Rectal smooth muscle tissue (tissue), 1 donor: Measurements from ENCODE around the gene FLNB.
"Not testable (repeated sequence)": the region's sequence is repeated elsewhere in the genome, so short reads cannot be mapped to it uniquely, and the experiment has no call there.

Source experiments
- H3K27ac ChIP-seq: one replicate; pipeline ENCODE4 v1.7.0; 2013; ENCODE audit warnings: low read depth, low read length, inconsistent platforms
- H3K27me3 ChIP-seq: one replicate; pipeline ENCODE4 v1.7.0; 2013; ENCODE audit warnings: low read length; ENCODE audit not compliant: control insufficient read depth, insufficient read depth
- H3K36me3 ChIP-seq: one replicate; pipeline ENCODE4 v1.7.0; 2013; ENCODE audit warnings: low read length; ENCODE audit not compliant: control insufficient read depth, insufficient read depth
- H3K4me1 ChIP-seq: one replicate; pipeline ENCODE4 v1.7.0; 2013; ENCODE audit warnings: low read length; ENCODE audit not compliant: control insufficient read depth, insufficient read depth
- H3K4me3 ChIP-seq: one replicate; pipeline ENCODE4 v1.7.0; 2013; ENCODE audit warnings: low read length
- H3K9ac ChIP-seq: one replicate; pipeline ENCODE4 v1.7.0; 2013; ENCODE audit warnings: low read length

FLNB gene

DNA sequence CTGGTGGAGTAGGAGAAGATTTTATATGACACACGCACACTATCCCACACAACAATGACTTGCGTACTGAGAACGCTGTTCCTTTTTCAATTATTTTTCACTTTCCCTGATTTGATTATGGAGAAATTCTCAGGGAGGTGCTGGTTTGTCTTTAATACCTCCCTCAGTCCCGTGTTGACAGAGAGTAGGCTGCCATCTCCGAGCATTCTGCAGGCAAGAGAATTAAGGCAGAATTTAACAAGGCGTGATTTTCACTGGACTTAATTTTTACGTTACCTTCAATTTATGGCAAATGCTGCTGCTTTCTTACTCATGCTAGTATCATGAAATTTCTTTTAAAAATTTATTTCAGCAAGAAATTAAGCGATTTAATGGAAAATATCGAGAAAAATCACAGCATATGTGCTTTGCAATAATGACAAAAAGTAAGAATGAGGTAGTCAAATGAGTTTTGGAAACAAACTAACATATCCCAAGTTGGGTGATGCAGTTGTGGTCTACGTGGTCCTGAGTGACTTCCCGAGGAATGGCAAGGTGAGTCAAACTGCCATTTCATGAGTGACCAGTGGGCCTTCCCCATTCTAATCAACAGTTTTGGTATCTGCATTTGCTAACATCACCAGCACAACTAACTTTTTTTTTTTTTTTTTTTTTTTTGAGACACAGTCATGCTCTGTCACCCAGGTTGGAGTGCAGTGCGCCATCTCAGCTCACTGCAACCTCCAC, 185.6 kb downstream of the FLNB start:
- H3K9ac ChIP-seq: no peak overlapping the region
- H3K4me1 ChIP-seq: no peaks in the 10 kb centered on the region
- no peaks in the 10 kb centered on the region for H3K27me3 ChIP-seq
- H3K27ac ChIP-seq: no peak overlapping the region
- H3K36me3 ChIP-seq: no peaks in the 10 kb centered on the region
- no peak overlapping the region for H3K4me3 ChIP-seq

DNA sequence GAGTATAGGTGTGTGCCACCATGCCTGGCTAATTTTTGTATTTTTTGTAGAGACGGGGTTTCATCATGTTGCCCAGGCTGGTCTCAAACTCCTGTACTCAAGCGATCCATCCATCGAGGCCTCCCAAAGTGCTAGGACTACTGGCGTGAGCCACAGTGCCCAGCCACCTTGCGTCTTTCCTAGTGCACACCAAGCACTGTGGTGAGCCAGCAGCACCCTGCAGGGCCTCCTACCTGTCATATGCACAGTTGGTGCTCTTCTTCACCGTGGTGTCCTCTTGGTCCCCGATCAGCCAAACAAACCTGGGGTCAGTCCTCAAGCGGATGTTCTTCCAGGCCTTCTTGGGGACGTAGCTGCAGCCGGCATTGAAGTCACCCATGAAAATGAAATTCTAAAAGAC, 189.4 kb downstream of the FLNB start:
- H3K4me1 ChIP-seq: no peaks in the 10 kb centered on the region
- H3K27me3 ChIP-seq: no peaks in the 10 kb centered on the region
- H3K27ac ChIP-seq: no peak overlapping the region
- H3K4me3 ChIP-seq: no peak overlapping the region
- H3K36me3 ChIP-seq: no peaks in the 10 kb centered on the region
- no peak overlapping the region for H3K9ac ChIP-seq

DNA sequence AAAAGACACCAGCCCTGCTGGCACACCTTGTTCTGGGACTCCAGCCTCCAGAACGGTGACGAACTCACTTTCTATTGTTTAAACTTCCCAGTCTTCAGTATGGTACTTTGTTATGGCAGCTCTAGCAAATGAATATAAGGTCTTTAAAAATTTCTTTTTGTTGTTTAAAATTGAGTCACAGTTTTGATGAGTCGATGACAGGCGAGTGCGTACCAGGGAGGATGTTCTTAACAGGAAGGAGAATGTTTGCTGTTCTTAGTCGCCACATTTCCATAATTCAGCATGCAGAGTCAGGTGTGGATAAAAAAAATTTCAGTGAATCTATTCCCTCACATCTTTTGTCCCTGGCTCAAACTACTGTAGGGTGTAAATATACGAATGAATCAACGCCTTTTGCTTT, 190.1 kb downstream of the FLNB start:
- no peak overlapping the region for H3K27ac ChIP-seq
- H3K36me3 ChIP-seq: no peaks in the 10 kb centered on the region
- no peaks in the 10 kb centered on the region for H3K27me3 ChIP-seq

DNA sequence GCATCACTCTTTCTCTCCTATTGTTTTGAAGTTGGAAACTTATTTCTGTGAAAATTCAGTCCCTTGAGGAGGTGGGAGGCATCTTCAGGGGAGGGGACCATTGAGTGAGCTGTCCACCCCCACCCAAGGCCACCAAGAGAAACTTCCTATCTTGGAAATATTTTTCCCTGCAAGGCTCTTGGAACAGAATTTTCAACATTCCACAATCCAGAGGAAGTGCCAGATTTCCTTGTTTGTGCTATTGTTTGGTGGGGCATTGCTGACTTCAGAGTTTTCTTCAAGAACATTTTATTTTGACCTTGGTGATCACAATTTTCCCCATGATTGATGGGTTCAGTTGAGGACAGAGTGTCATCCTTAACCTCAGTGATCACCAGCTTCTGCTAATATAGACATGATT, 190.6 kb downstream of the FLNB start:
- no peak overlapping the region for H3K4me3 ChIP-seq
- H3K27me3 ChIP-seq: no peaks in the 10 kb centered on the region
- no peak overlapping the region for H3K9ac ChIP-seq
- H3K36me3 ChIP-seq: no peaks in the 10 kb centered on the region
- no peaks in the 10 kb centered on the region for H3K4me1 ChIP-seq
- H3K27ac ChIP-seq: no peak overlapping the region

More for the DNA sequence above, 190.1 kb downstream of the FLNB start:
- Histone ChIP-seq H3K4me1 (no peaks in the 10 kb centered on the region), H3K4me3 (no peak overlapping the region), H3K9ac (no peak overlapping the region)

DNA sequence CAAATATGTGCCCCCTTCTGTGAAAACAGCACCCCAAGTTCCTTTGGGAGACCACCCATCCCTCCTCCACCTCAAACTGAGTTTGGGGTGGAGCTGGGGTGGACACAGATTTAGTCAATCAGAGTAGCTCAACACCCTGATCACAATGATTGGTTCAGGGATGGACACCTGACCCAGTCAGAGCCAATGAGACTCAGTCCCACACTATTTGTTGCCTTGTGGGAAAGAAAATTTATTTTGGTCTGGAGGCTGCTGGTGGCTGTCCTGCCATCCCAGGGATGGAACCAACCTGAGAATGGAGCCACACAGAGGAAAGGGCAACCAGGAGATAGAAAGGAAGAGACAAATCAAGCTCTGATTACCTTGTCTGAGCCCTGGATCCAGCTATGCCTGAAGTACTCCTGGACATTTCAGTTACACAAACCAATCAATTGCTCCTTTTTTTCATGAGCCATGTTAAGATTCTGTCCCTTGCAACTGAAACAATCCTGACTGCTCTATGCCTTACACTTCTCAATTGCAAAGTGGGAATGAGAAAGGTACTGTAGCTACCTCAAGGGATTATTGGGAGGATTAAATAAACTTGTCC, 192.0 kb downstream of the FLNB start:
- no peaks in the 10 kb centered on the region for H3K36me3 ChIP-seq
- H3K27ac ChIP-seq: no peak overlapping the region
- H3K4me3 ChIP-seq: no peak overlapping the region

DNA sequence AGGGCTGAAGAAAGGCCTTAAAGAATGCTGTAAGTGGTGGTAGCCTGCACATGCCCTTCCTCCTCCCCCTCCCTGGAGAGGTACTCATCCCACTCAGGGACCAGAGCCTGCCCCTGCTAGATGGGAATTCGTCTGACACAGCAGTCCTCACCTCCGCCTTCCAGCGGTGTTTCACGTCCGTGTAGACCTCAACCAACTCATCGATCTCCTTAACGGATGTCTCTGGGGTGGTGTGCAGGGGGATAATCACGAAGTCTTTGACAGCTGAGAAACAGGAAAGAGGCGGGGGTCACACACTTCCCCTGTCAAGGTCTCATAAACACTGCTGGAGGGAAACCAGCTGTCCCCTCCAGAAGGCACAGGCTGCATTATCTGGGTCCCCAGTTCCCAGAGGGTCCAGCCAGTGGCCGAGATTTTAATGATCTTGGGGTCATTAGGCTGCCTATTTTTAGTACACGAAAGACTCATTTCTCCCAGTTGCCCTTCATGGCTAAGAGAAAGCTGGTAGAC, 192.7 kb downstream of the FLNB start:
- Histone ChIP-seq H3K27me3 (no peaks in the 10 kb centered on the region), H3K27ac (no peak overlapping the region), H3K4me1 (no peaks in the 10 kb centered on the region), H3K36me3 (no peaks in the 10 kb centered on the region), H3K4me3 (no peak overlapping the region), H3K9ac (no peak overlapping the region)

More for the DNA sequence above, 192.0 kb downstream of the FLNB start:
- Histone ChIP-seq H3K27me3 (no peaks in the 10 kb centered on the region), H3K9ac (no peak overlapping the region), H3K4me1 (no peaks in the 10 kb centered on the region)

DNA sequence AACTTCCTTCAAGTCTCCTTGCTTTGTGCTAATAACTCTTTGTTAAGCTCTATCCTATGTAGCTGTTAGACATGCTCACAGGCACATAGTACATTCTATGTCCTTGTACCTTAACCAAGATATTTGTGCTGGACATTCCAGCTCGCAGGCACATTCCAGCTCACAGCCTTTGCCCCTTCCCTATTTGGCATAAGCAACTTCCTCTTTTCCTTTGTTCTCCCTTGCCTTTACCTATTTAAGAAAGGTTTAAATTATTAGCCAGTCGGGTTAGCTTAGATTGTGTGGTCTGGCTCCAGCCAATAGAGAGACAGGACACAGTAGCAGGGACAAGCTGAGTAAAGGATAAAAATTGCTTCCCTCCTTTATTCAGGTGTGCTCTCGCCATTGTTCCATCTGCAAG, 193.2 kb downstream of the FLNB start:
- H3K9ac ChIP-seq, H3K27ac ChIP-seq, H3K36me3 ChIP-seq, H3K4me1 ChIP-seq, H3K4me3 ChIP-seq, H3K27me3 ChIP-seq: not testable (repeated sequence)

DNA sequence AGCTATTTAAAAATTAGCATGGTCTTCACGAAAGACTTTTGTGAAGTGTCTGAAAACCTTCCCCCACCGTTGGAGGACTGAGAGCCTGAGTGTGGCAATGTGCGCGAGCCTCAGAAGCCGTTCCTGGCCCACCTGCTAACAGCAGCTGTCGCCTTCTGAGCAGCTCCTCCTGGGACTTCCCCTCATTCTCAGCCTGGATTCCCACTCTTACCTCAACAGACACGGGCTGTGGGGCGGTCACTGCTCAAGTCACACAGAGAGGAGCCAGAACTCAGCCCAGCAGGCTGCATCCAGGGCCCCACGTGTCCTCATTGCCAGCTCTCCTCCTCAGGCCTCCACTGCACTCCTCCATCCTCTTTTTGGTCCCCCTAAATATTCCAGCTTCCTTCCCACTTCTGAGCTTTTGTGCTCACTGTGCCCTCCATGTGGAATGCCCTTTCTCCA, 194.7 kb downstream of the FLNB start:
- Histone ChIP-seq H3K27me3 (no peaks in the 10 kb centered on the region), H3K36me3 (no peaks in the 10 kb centered on the region), H3K4me1 (no peaks in the 10 kb centered on the region), H3K9ac (no peak overlapping the region), H3K4me3 (no peak overlapping the region), H3K27ac (no peak overlapping the region)

DNA sequence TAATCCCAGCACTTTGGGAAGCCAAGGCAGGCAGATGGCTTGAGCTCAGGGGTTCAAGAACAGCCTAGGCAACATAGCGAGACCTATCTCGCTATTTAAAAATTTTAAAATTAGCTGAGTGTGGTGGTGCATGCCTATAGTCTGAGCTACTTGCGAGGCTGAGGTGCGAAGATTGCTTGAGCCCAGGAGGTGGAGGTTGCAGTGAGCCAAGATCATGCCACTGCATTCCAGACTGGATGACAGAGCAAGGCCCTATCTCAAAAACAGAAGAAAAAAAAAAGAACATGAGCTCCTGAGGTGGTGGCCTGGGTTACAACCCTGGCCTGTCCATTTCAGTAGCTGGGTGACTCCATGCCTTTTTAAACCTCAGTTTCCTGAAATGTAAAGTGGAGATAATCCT, 195.3 kb downstream of the FLNB start:
- H3K36me3 ChIP-seq: no peaks in the 10 kb centered on the region
- H3K4me3 ChIP-seq: no peak overlapping the region
- H3K27me3 ChIP-seq: no peaks in the 10 kb centered on the region
- no peak overlapping the region for H3K9ac ChIP-seq
- no peaks in the 10 kb centered on the region for H3K4me1 ChIP-seq
- no peak overlapping the region for H3K27ac ChIP-seq

DNA sequence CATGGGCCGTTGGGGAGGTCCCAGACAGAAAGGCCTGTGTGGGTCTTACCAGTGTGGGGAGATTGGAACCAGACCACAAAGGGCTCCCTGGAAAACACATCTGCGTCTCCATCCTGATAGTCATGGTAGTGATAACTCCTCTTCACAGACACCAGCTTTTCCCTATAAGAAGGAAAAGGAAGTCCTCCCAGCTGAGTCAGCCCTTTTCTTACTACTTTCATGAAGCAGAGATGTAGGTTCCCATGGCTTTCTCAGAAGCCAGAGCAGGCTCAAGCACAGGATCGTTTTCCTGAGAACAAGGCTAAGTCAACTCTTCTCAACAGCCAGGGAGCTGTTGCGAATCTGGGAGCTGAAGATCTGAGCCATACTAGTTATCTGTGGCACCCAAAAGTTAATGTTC, 196.5 kb downstream of the FLNB start:
- H3K4me1 ChIP-seq: no peaks in the 10 kb centered on the region

DNA sequence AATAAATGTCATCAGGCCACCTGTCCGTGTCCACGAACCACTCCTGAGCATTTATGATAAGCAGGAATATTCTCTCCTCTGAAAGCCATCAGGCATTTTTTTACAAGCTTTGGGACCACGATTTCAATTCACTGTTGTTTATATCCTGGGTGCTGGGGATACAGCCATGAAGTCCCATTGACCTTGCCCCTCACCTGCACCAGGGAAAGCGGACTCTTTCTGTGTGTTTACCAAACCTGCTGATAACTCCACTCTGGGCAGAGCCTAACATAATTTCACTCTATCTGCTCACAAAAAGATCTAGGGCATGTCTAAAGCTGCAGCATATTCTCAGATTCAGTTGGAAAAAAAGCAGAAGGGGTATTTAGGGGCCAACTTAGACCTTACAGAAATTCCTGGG, 197.8 kb downstream of the FLNB start:
- Histone ChIP-seq H3K36me3 (no peaks in the 10 kb centered on the region), H3K27me3 (no peaks in the 10 kb centered on the region), H3K4me3 (no peak overlapping the region), H3K9ac (no peak overlapping the region), H3K4me1 (no peaks in the 10 kb centered on the region), H3K27ac (no peak overlapping the region)

More for the DNA sequence above, 196.5 kb downstream of the FLNB start:
- Histone ChIP-seq H3K36me3 (no peaks in the 10 kb centered on the region), H3K27ac (no peak overlapping the region), H3K4me3 (no peak overlapping the region), H3K9ac (no peak overlapping the region), H3K27me3 (no peaks in the 10 kb centered on the region)

DNA sequence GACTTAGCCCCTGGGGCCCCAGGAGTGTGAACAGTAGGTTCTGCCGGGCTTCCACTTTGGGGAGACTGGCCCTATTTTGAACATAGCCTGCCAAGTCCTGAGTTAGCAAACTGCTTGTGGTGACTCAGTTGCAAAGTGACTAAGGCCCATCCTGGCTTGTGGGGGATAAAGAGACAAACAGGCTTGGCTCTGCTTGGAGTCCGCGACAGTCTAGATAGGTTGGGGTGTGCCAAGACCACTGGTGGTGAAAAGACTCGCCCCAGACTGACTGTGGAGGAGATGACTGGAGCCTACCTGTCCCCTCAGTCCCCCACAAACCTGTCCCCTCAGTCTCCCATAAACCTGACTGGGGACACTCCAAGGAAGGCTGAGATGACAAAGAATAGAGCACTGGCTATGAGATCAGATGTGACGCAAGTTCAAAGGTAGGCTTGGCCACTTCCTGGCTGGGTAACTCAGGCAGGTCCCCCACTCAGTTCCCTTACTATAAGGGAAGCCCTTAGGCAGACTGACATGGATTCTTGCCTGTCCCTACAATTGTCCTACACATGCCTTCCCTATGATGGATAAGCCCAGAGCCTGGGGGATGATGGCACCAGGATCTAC, 198.3 kb downstream of the FLNB start:
- Histone ChIP-seq H3K9ac (no peak overlapping the region), H3K4me3 (no peak overlapping the region), H3K36me3 (no peaks in the 10 kb centered on the region), H3K27ac (no peak overlapping the region), H3K27me3 (no peaks in the 10 kb centered on the region), H3K4me1 (no peaks in the 10 kb centered on the region)
